ENCODE results near the gene SLCO4A1. TPM values are rescaled to one million over a fixed set of nuclear protein-coding genes. Genes with fewer than 3 reads are reported as not detected.
A peak's percentile ranks its signal among the peaks of the same experiment; 100 is the strongest.

Gene SLCO4A1
- total and polyA plus RNA-seq, 2 donors (not counting 1 experiment from before 2014, with no cell fraction given) = 2.1 to 79.5 TPM

DNA sequence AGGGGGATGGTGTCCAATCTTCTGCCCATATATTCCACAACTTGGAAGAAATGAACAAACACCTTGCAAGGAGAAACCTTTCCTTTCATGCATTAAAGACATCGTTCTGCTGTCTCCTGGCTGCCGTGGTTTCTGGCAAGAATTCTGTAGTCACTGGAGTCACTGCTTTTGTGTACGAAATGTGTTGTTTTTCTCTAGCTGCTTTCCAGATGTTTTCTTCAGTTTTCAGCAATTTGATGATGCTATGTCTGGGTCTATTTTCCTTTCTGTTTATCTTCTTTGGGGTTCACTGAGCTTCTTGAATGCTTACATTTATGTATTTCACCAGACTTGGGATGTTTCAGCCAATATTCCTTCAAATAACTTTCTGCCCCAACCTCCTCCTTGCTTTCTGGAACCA, 40.6 kb upstream of the SLCO4A1 start:
- no peak overlapping the region for H3K4me2 ChIP-seq (replicated peaks; ENCODE audit: low read depth, low read length, poor library complexity, severe bottlenecking)

DNA sequence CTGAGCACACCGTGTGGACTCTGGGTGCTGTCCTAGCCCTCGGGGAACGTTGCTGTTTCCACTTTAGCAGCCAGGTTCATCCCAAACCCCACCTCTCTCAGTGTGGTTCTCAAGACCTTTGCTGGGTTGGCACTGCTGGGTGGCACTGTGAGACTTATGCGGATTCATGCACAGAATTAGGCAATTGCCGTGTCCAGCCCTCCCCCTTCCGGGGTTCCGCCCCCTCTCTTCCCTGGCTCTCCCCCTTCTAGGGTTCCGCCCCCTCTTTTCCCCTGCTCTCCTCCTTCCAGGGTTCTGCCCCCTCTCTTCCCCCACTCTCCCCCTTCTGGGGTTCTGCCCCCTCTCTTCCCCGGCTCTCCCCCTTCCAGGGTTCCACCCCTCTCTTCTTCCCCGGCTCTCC, 39.8 kb upstream of the SLCO4A1 start:
- intact Hi-C loops (cut with micrococcal nuclease) = loop anchor here (5.0 to 10.0 kb wide), 2 partner anchors 48 to 100 kb away; no protein-coding TSS in a partner anchor
- no peak for TF ChIP-seq EZH2 (IDR thresholded peaks at IDR 0.05; ENCODE audit: borderline replicate concordance, insufficient read depth, low read depth, low read length, poor library complexity, severe bottlenecking)
- TF ChIP-seq, protein P1, sequence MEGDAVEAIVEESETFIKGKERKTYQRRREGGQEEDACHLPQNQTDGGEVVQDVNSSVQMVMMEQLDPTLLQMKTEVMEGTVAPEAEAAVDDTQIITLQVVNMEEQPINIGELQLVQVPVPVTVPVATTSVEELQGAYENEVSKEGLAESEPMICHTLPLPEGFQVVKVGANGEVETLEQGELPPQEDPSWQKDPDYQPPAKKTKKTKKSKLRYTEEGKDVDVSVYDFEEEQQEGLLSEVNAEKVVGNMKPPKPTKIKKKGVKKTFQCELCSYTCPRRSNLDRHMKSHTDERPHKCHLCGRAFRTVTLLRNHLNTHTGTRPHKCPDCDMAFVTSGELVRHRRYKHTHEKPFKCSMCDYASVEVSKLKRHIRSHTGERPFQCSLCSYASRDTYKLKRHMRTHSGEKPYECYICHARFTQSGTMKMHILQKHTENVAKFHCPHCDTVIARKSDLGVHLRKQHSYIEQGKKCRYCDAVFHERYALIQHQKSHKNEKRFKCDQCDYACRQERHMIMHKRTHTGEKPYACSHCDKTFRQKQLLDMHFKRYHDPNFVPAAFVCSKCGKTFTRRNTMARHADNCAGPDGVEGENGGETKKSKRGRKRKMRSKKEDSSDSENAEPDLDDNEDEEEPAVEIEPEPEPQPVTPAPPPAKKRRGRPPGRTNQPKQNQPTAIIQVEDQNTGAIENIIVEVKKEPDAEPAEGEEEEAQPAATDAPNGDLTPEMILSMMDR (IDR thresholded peaks at IDR 0.05) = no peak
- Histone ChIP-seq H3K27ac (ENCODE audit: low read length in 2 of 2) (peak overlapping the region; percentile 20 to 63), H2AFZ (ENCODE audit: insufficient read depth, low read depth, low read length, poor library complexity, severe bottlenecking) (peak overlapping the region; percentile 61), H3K9me3 (ENCODE audit: control extremely low read depth in 1 of 3, control insufficient read depth in 2 of 3, insufficient read depth in 1 of 3, low read length in 2 of 3) (peaks cover 0 to 11% (median 0%) of the 10 kb centered on the region in 3 donors), H3K79me2 (ENCODE audit: control insufficient read depth, insufficient read depth, low read length) (no peaks in the 10 kb centered on the region), H3K4me3 (ENCODE audit: control extremely low read depth in 1 of 5, extremely low read depth in 1 of 5, insufficient read depth in 1 of 5, low read depth in 2 of 5, low read length in 4 of 5) (peak overlapping the region in 4 of 5 experiments; percentile 17 to 30 (median 22)), H3K9ac (ENCODE audit: low read length) (peak overlapping the region; percentile 43), H3K27me3 (replicated peaks in 1 of 4; ENCODE audit: control extremely low read depth in 1 of 4, control insufficient read depth in 3 of 4, insufficient read depth in 4 of 4, low read length in 3 of 4) (no peaks in the 10 kb centered on the region), H3K36me3 (replicated peaks in 1 of 2; ENCODE audit: control extremely low read depth in 1 of 2, control insufficient read depth in 1 of 2, extremely low read depth in 1 of 2, insufficient read depth in 2 of 2, low read length in 1 of 2) (no peaks in the 10 kb centered on the region), H4K20me1 (ENCODE audit: control insufficient read depth, insufficient read depth, low read length, poor library complexity, severe bottlenecking) (no peaks in the 10 kb centered on the region), H3K4me1 (ENCODE audit: control insufficient read depth in 2 of 2, insufficient read depth in 2 of 2, low read length in 2 of 2) (peaks cover 67 to 71% of the 10 kb centered on the region in 2 donors), H3K4me2 (replicated peaks; ENCODE audit: low read depth, low read length, poor library complexity, severe bottlenecking) (peak overlapping the region; percentile 74)
- H3K27me3 Mint-ChIP-seq = no peaks in the 10 kb centered on the region
- peaks cover 85% of the 10 kb centered on the region for H3K4me1 Mint-ChIP-seq
- DNase-seq (peak; percentile 32), ATAC-seq (ENCODE audit: low read depth) (no peak)
- peak overlapping the region; percentile 82 for H3K4me3 Mint-ChIP-seq
- POLR2A ChIA-PET = interaction anchor here (1.0 to 2.4 kb wide), 5 partner anchors 12 to 49 kb away, joined by 3 to 6 read pairs (median 3); no protein-coding TSS in a partner anchor
- 4% methylated on average over 7 of the region's 10 CpGs for WGBS (ENCODE audit: insufficient coverage)
- CTCF ChIA-PET = interaction anchor here (0.7 to 2.3 kb wide), 6 partner anchors 9 to 206 kb away, joined by 3 to 22 read pairs (median 4); no protein-coding TSS in a partner anchor
- H3K27ac Mint-ChIP-seq = peak overlapping the region; percentile 87
- H3K9me3 Mint-ChIP-seq (ENCODE audit: insufficient read depth) = no peaks in the 10 kb centered on the region

More for the DNA sequence above, 40.6 kb upstream of the SLCO4A1 start:
- DNase-seq (no peak), ATAC-seq (ENCODE audit: low read depth) (no peak)
- Histone ChIP-seq H3K4me1 (ENCODE audit: control insufficient read depth in 2 of 2, insufficient read depth in 2 of 2, low read length in 2 of 2) (peaks cover 59 to 62% of the 10 kb centered on the region in 2 donors), H3K36me3 (replicated peaks in 1 of 2; ENCODE audit: control extremely low read depth in 1 of 2, control insufficient read depth in 1 of 2, extremely low read depth in 1 of 2, insufficient read depth in 2 of 2, low read length in 1 of 2) (no peaks in the 10 kb centered on the region), H2AFZ (ENCODE audit: insufficient read depth, low read depth, low read length, poor library complexity, severe bottlenecking) (no peak overlapping the region), H4K20me1 (ENCODE audit: control insufficient read depth, insufficient read depth, low read length, poor library complexity, severe bottlenecking) (no peaks in the 10 kb centered on the region), H3K4me3 (ENCODE audit: control extremely low read depth in 1 of 5, extremely low read depth in 1 of 5, insufficient read depth in 1 of 5, low read depth in 2 of 5, low read length in 4 of 5) (no peak overlapping the region), H3K27ac (ENCODE audit: low read length in 2 of 2) (no peak overlapping the region), H3K9ac (ENCODE audit: low read length) (no peak overlapping the region), H3K9me3 (ENCODE audit: control extremely low read depth in 1 of 3, control insufficient read depth in 2 of 3, insufficient read depth in 1 of 3, low read length in 2 of 3) (peaks cover 0 to 17% (median 0%) of the 10 kb centered on the region in 3 donors), H3K79me2 (ENCODE audit: control insufficient read depth, insufficient read depth, low read length) (no peaks in the 10 kb centered on the region), H3K27me3 (replicated peaks in 1 of 4; ENCODE audit: control extremely low read depth in 1 of 4, control insufficient read depth in 3 of 4, insufficient read depth in 4 of 4, low read length in 3 of 4) (peaks cover 0 to 8% (median 0%) of the 10 kb centered on the region in 4 experiments)
- 54% methylated on average over 3 of the region's 3 CpGs for WGBS (ENCODE audit: insufficient coverage)
- POLR2A ChIA-PET = no interaction called here
- TF ChIP-seq, protein P1 (IDR thresholded peaks at IDR 0.05) = no peak
- no peak for TF ChIP-seq EZH2 (IDR thresholded peaks at IDR 0.05; ENCODE audit: borderline replicate concordance, insufficient read depth, low read depth, low read length, poor library complexity, severe bottlenecking)
- Mint-ChIP-seq H3K4me1 (peaks cover 78% of the 10 kb centered on the region), H3K27me3 (peaks cover 3% of the 10 kb centered on the region), H3K9me3 (ENCODE audit: insufficient read depth) (no peaks in the 10 kb centered on the region), H3K27ac (peak overlapping the region; percentile 46), H3K4me3 (no peak overlapping the region)
- CTCF ChIA-PET = interaction anchor here (1.2 to 1.4 kb wide), 3 partner anchors 16 to 102 kb away, joined by 4 to 7 read pairs (median 4); no protein-coding TSS in a partner anchor
- intact Hi-C loops (cut with micrococcal nuclease) = loop anchor here (5.0 to 10.0 kb wide), 2 partner anchors 47 to 99 kb away; no protein-coding TSS in a partner anchor

All from B cell (primary cell).